Right kidney (tissue), 1 donor: ENCODE data around the gene CCDC85B.

Experiments
- DNase-seq: peaks from one replicate; pipeline ENCODE4 v3.0.0-alpha.2; 2016

CCDC85B gene

DNA sequence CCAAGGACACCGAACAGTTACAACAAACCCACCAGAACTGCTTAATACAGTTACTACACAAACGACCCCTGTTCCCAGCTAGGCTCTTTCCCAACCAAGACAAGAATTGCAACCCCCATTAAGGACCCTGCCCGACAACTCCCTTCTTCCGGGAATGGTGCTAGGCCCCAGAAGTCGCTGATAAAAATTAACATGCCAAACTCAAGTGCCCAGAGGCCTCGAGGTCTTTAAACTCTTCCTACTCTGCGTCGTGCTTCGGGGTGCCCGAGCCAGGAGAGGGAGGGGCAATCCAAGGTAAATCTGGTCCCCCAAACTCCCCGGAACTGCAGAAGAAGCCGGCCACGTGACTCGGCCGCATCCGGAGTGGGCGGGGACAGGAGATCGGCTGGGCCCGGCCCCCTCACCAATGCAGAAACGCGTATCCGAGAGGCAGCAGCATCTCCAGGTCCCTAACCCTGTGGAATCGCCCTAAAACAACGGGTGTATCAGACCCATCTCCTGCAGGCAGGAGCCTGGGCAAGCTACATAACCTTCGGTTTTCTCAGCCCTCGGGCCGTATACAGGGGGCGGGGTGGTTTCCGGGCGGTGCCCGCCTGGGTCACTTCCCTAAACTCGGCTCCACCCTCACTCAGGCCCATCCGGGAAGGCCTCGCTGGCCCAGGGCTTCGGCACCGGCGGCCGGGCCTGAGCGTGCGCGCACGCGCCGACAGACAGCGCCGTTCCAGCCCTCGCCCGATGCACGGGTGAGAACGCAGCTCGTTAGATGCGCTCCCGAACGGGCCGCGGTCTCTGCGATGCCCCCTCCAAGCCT is 33.6 kb upstream of the CCDC85B start:
- DNase-seq = peak; percentile 82

DNA sequence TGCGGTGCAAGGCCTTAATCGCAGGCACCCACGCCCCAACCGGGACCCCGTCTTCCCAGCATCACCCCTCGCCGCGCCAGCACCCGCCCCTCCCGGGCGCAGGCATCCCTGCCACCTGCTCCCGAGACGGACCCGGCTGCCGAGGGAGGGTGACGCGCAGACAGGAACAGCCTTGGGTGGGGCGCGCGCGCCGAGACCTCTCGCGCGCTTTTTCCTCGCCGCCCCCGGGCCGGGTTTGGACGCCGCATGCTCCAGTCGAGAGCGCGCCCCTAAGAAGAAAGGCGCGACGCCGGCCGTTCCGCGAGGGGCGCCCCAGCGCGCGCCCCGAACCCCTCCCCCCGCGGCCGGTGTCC is 33.0 kb upstream of the CCDC85B start:
- DNase-seq = peak; percentile 72

DNA sequence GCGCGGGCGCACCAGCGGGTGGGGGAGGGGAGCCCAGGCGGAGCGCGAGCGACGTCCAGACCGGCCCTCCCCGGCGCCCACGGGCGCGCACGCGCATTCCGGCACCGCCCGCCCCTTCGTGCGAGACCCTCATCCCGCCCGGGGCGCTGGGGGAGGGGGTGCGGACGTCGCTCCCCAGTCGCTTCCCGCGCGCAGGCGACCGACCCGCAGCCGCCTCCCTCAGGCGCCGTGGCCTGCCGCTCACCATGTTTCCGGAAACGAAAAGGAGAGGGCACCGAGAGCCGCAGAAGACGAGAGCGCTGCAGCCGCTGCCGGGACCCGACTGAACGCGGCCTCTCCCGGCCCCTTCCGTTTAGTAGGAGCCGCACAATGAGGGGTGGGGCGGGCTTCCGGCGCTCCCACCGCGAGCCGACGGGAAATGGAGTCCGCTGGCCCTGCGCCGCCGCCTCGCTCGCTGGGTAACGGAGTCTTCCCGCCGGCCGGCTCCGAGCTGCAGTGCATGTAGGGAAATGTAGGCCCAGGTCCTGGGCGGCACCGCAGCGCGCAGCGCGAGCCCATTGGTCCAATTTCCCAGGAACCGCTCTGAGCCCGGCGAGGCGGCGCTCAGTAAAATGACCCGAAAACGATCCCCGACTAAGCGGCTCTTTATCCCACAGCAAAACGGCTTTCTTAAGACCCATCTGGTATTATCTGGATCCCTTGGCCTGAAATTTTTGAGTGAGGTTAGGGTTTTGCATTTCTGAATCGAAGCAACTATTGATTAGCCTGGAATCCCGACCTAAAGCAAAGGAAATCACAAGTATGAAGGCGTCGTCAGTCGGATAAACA is 32.4 kb upstream of the CCDC85B start, which contains the start of gene CFL1:
TSS of gene CFL1 (minus strand) at position 328 of the 828 bp plus-strand sequence. CDS start at position 247, 81 bp downstream.
- peak; percentile 97 for DNase-seq

GRCh38 chr11:65858681-65859087 is 31.8 kb upstream of the CCDC85B start:
- no peak for DNase-seq

- DNase-seq = peak; percentile 95
These were observed 31.2 kb upstream of the CCDC85B start for GRCh38 chr11:65859095-65859811.

DNA sequence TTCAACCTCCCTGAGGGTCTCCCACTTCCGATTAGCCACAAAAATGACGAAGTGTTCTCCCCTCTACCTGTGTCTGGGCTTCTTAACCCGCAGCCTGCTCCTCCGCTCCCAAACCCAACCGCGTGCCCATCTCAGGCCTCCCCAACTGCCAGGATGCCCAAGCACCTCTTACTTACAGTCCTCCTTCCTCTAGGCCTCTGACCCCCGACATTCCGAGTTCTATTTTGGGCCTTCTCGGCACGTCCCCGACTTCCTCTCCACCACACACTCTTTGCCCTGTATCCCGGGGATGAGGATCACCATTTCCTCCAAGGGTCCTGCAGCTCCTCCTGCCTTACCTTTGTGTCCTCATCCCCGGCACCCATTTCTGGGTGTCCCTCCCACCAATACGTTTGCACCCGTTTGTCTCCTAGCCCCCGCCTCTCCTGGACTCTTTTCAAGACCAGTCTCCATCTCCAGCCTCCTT is 30.6 kb upstream of the CCDC85B start:
- no peak for DNase-seq

- DNase-seq = peak; percentile 87
These were observed 30.0 kb upstream of the CCDC85B start, which contains the start of gene MUS81 for GRCh38 chr11:65860278-65861164. MUS81 (plus strand) TSS chr11:65860433; CDS start chr11:65860754, 321 bp downstream.

DNA sequence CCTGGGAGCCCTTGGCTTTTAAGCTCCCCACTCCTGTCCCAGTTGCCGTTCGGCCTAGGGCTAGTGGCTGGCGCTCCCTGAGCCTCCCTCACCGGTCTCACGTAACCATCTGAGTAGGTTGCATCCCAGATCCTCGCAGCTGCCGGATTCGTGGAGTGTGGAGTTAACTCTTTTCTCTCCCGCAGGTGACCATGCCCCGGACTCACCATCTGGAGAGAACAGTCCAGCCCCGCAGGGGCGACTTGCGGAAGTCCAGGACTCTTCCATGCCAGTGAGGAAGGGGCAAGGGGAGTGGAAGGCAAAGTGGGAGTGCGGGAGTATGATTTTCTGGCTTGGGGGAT is 29.3 kb upstream of the CCDC85B start:
- no peak for DNase-seq

GRCh38 chr11:65861533-65862183 is 28.8 kb upstream of the CCDC85B start:
- no peak for DNase-seq

GRCh38 chr11:65862191-65862735 is 28.2 kb upstream of the CCDC85B start:
- no peak for DNase-seq

DNA sequence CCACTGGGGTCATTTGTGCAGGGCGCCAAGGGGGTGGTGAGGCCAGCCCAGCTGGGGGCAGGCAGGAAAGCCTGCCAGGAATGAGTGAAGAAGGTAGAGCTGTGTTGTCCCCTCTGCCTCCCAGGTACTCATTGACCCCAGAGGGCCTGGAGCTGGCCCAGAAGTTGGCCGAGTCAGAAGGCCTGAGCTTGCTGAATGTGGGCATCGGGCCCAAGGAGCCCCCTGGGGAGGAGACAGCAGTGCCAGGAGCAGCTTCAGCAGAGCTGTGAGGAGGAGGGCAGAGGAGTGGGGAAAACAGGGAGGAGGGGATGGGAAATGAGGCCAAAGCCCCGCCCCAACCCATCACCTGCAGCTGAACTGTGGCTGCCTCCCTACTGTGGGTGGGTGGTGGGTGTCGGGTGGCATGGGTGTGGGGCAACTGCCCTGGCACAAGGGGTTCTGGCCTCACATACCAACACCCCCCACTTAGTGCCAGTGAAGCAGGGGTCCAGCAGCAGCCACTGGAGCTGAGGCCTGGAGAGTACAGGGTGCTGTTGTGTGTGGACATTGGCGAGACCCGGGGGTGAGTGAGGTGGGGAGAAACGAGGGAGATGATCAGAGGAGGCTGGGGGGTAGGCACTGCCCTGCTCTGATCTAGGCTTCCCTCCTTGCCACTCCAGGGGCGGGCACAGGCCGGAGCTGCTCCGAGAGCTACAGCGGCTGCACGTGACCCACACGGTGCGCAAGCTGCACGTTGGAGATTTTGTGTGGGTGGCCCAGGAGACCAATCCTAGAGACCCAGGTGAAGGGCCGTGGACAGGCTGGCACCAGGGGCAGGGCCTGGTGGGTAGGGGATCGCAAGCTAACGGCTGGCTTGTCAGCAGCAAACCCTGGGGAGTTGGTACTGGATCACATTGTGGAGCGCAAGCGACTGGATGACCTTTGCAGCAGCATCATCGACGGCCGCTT is 27.3 kb upstream of the CCDC85B start:
- DNase-seq = no peak

- DNase-seq = no peak
These were observed 26.4 kb upstream of the CCDC85B start for GRCh38 chr11:65863889-65864705.

- DNase-seq = no peak
These were observed 25.6 kb upstream of the CCDC85B start for GRCh38 chr11:65864706-65865471.

DNA sequence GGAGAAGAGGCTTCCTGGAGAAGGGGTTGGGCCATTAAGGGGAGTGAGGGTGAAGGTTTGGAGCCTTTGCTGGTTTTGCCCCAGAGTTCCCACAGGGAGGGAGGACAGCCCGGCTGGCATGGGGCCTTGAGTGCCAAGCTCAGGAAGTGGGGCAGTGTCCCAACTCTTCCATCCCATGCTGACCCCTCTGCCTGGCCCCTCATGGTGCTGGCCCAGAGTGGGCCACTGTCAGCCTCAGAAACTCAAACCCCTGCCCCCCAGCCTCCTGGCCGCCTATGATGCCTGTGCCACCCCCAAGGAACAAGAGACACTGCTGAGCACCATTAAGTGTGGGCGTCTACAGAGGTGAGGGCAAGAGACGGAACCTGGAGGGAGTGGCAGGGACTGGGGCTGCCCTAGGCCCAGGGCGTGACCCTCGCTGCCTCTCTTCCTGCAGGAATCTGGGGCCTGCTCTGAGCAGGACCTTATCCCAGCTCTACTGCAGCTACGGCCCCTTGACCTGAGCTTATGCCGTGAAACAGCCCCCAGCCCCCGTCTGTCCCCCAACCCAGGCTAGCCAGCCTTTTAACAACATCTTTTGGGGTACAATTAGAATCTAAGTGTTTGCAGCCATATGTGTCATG is 24.8 kb upstream of the CCDC85B start:
- DNase-seq = no peak

GRCh38 chr11:65866509-65867283 is 23.8 kb upstream of the CCDC85B start:
- no peak for DNase-seq

GRCh38 chr11:65867284-65868071 is 23.0 kb upstream of the CCDC85B start:
- no peak for DNase-seq
